CD14-positive monocyte (primary cell): Measurements from ENCODE around the gene PEAK1. TPM values are rescaled to one million over a fixed set of nuclear protein-coding genes. Genes with fewer than 3 reads are reported as not detected.

Source experiments
- DNase-seq, 3 donors: peaks; one replicate each; pipeline ENCODE4 v3.0.0-alpha.2; 2011 to 2022
- H2AFZ ChIP-seq: 2 replicates; pipeline ENCODE4 v1.6.0; 2012; ENCODE audit warnings: mild to moderate bottlenecking, low read depth, low read length, inconsistent platforms; ENCODE audit not compliant: insufficient read depth, poor library complexity, severe bottlenecking
- H3K27ac ChIP-seq, 2 donors: 1 replicate in 1 of 2; 2 replicates in 1 of 2; pipeline ENCODE4 v1.5.1; 2012 to 2013; ENCODE audit warnings: low read length in 2 of 2, control low read depth in 1 of 2, inconsistent platforms in 1 of 2, low read depth in 1 of 2, mild to moderate bottlenecking in 1 of 2
- H3K27me3 ChIP-seq, 2 donors: one replicate each; pipeline versions ENCODE4 v1.6.0 to v1.6.1; 2011 to 2013; ENCODE audit warnings: low read length in 2 of 2; ENCODE audit not compliant: control insufficient read depth in 2 of 2, insufficient read depth in 2 of 2
- H3K36me3 ChIP-seq, 2 donors: replicated peaks in 1 of 2; 1 replicate in 1 of 2; 2 replicates in 1 of 2; pipeline versions ENCODE4 v1.5.1 to v1.6.1; 2012 to 2013; ENCODE audit warnings: low read length in 2 of 2, control low read depth in 1 of 2, inconsistent platforms in 1 of 2, mild to moderate bottlenecking in 1 of 2; ENCODE audit not compliant: insufficient read depth in 2 of 2, control insufficient read depth in 1 of 2
- H3K4me1 ChIP-seq, 2 donors: 1 replicate in 1 of 2; 2 replicates in 1 of 2; pipeline versions ENCODE4 v1.5.1 to v1.6.1; 2012 to 2013; ENCODE audit warnings: low read length in 2 of 2, control low read depth in 1 of 2, inconsistent platforms in 1 of 2, mild to moderate bottlenecking in 1 of 2, moderate library complexity in 1 of 2; ENCODE audit not compliant: insufficient read depth in 2 of 2, control insufficient read depth in 1 of 2
- H3K4me2 ChIP-seq: replicated peaks from 2 replicates; pipeline ENCODE3; 2012; ENCODE audit warnings: low read length, moderate library complexity, mild to moderate bottlenecking; ENCODE audit not compliant: poor library complexity, severe bottlenecking; ENCODE audit errors: extremely low read depth
- H3K4me3 ChIP-seq, 3 experiments: fragments of 200-600 bp in 1 of 3; sonication (generic) in 1 of 3; replicated peaks in 1 of 3; 1 replicate in 2 of 3; 2 replicates in 1 of 3; pipeline ENCODE4 v1.5.1; 2011 to 2013; ENCODE audit warnings: low read length in 3 of 3, mild to moderate bottlenecking in 3 of 3, control low read depth in 2 of 3, low read depth in 2 of 3, inconsistent platforms in 1 of 3, moderate library complexity in 1 of 3
- H3K79me2 ChIP-seq: 2 replicates; pipeline ENCODE4 v1.6.0; 2012; ENCODE audit warnings: mild to moderate bottlenecking, control low read depth, inconsistent platforms, low read length, moderate library complexity; ENCODE audit not compliant: insufficient read depth
- H3K9ac ChIP-seq: 2 replicates; pipeline ENCODE4 v1.6.0; 2017; ENCODE audit warnings: low read length, mild to moderate bottlenecking; ENCODE audit not compliant: insufficient read depth, poor library complexity, severe bottlenecking
- H3K9me3 ChIP-seq, 2 donors: replicated peaks in 1 of 2; 1 replicate in 1 of 2; 2 replicates in 1 of 2; pipeline versions ENCODE4 v1.5.1 to v1.6.1; 2012 to 2013; ENCODE audit warnings: low read length in 2 of 2, control low read depth in 1 of 2; ENCODE audit not compliant: control insufficient read depth in 1 of 2, insufficient read depth in 1 of 2
- H4K20me1 ChIP-seq: 2 replicates; pipeline ENCODE4 v1.6.0; 2012; ENCODE audit warnings: mild to moderate bottlenecking, low read length, control low read depth, moderate library complexity; ENCODE audit not compliant: insufficient read depth
- H3K27ac Mint-ChIP-seq, 7 donors: one replicate each; pipeline ENCODE4 v1.8.0; 2020; ENCODE audit warnings: mild to moderate bottlenecking in 7 of 7, mixed read lengths in 7 of 7, moderate library complexity in 6 of 7, inconsistent platforms in 2 of 7
- H3K27me3 Mint-ChIP-seq, 3 donors: one replicate each; pipeline ENCODE4 v1.8.0; 2021 to 2022; ENCODE audit warnings: low read depth in 3 of 3, mild to moderate bottlenecking in 3 of 3, mixed read lengths in 3 of 3, moderate library complexity in 3 of 3, inconsistent platforms in 1 of 3
- H3K36me3 Mint-ChIP-seq, 2 donors: one replicate each; pipeline ENCODE4 v1.8.0; 2020; ENCODE audit warnings: mixed read lengths in 2 of 2, inconsistent platforms in 1 of 2, mild to moderate bottlenecking in 1 of 2
- H3K4me1 Mint-ChIP-seq: one replicate; pipeline ENCODE4 v1.8.0; 2020; ENCODE audit warnings: mild to moderate bottlenecking, mixed read lengths
- H3K4me3 Mint-ChIP-seq, 2 donors: one replicate each; pipeline ENCODE4 v1.8.0; 2020; ENCODE audit warnings: mild to moderate bottlenecking in 2 of 2, mixed read lengths in 2 of 2, moderate library complexity in 1 of 2
- H3K9me3 Mint-ChIP-seq, 7 donors: one replicate each; pipeline ENCODE4 v1.8.0; 2020 to 2022; ENCODE audit warnings: mixed read lengths in 7 of 7, mild to moderate bottlenecking in 6 of 7, moderate library complexity in 6 of 7, inconsistent platforms in 2 of 7
- CTCF ChIP-seq: fragments of 200-600 bp; IDR thresholded peaks from one replicate; pipeline ENCODE4 v1.8.0; 2022; ENCODE audit warnings: antibody characterized with exemption, mild to moderate bottlenecking
- WGBS: methylation state at CpG from one replicate; pipeline ENCODE4 v1.1.5; 2013; ENCODE audit warnings: missing lambda C conversion rate; ENCODE audit not compliant: insufficient coverage; 5-methylcytosine and 5-hydroxymethylcytosine counted together
- intact Hi-C, 2 donors: fragments of 100-400 bp; cut with micrococcal nuclease; formaldehyde crosslinking; loops; one replicate each; pipeline versions ENCODE4 v1.15.0 to v1.15.1; 2023
- polyA plus RNA-seq, 3 donors: library from polyadenylated mRNA; depleted of rRNA in 1 of 3; unstranded in 2 of 3; stranded (reverse) in 1 of 3; fragments of 300-500 nt in 2 of 3; fragments of >200 nt in 1 of 3; fragmentation: Illumina TruSeq in 2 of 3; gene quantifications; 1 replicate in 2 of 3; 2 replicates in 1 of 3; pipeline ENCODE4 v1.2.3, GENCODE V29; 2012 to 2021

The PEAK1 gene
- polyA plus RNA-seq, 3 donors: 0.85 to 8.7 (median 1.1) TPM

- no peaks in the 10 kb centered on the region for H3K27me3 Mint-ChIP-seq
- Histone ChIP-seq H2AFZ (no peak overlapping the region), H3K9me3 (no peaks in the 10 kb centered on the region), H3K27ac (no peak overlapping the region), H3K27me3 (no peaks in the 10 kb centered on the region), H3K79me2 (no peaks in the 10 kb centered on the region), H4K20me1 (no peaks in the 10 kb centered on the region), H3K4me1 (peaks cover 11 to 17% of the 10 kb centered on the region in 2 donors), H3K9ac (no peak overlapping the region), H3K36me3 (no peaks in the 10 kb centered on the region), H3K4me3 (no peak overlapping the region), H3K4me2 (no peak overlapping the region)
- intact Hi-C loops: no loop called here
- H3K9me3 Mint-ChIP-seq: no peaks in the 10 kb centered on the region
- H3K4me1 Mint-ChIP-seq: peaks cover 18% of the 10 kb centered on the region
- WGBS: no CpG with 5 or more reads among the region's 1 CpG
- H3K4me3 Mint-ChIP-seq: no peak overlapping the region
- DNase-seq: no peak
- no peak overlapping the region for H3K27ac Mint-ChIP-seq
- peaks cover 7 to 18% of the 10 kb centered on the region in 2 donors for H3K36me3 Mint-ChIP-seq
- no peak for TF ChIP-seq CTCF
Observed at GRCh38 chr15:77350792-77351191, 69.1 kb downstream of the PEAK1 start.

DNA sequence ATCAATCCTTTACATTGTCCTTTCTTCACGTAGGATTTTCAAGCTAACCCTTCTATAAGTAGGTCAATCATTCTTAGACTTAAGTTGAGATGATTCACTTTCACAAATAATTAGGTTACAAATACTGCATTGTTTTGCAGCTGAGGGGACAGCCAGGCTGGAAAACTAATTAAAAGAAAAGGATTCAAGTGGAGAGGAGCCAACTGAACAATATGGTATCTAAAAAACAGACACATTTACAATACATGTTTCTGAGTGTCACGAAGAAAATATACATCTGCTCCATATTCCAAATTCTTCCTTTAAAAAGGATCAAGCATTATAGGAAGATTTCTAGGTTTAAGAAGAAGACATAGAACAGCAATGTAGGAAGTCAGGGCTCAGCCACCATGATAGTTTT is 70.2 kb downstream of the PEAK1 start:
- TF ChIP-seq CTCF: no peak

More for the DNA sequence above, 70.2 kb downstream of the PEAK1 start:
- Histone ChIP-seq H3K9me3 (no peaks in the 10 kb centered on the region), H3K4me2 (no peak overlapping the region), H3K27ac (no peak overlapping the region), H3K4me1 (peaks cover 11 to 16% of the 10 kb centered on the region in 2 donors), H3K27me3 (no peaks in the 10 kb centered on the region), H4K20me1 (no peaks in the 10 kb centered on the region), H3K36me3 (no peaks in the 10 kb centered on the region), H3K79me2 (no peaks in the 10 kb centered on the region), H3K4me3 (no peak overlapping the region), H3K9ac (no peak overlapping the region), H2AFZ (no peak overlapping the region)
- H3K4me3 Mint-ChIP-seq: no peak overlapping the region
- no CpG with 5 or more reads among the region's 2 CpGs for WGBS
- no peak for DNase-seq
- no peaks in the 10 kb centered on the region for H3K27me3 Mint-ChIP-seq
- peaks cover 7 to 23% of the 10 kb centered on the region in 2 donors for H3K36me3 Mint-ChIP-seq
- H3K4me1 Mint-ChIP-seq: peaks cover 15% of the 10 kb centered on the region
- H3K9me3 Mint-ChIP-seq: peaks cover 0 to 5% (median 0%) of the 10 kb centered on the region in 7 donors
- no peak overlapping the region for H3K27ac Mint-ChIP-seq
- intact Hi-C loops: no loop called here
